ENCODE data around the gene TIMM22. TPM values are rescaled to one million over a fixed set of nuclear protein-coding genes. Genes with fewer than 3 reads are reported as not detected.

The TIMM22 gene
- total and polyA plus RNA-seq, 2 of the 4 experiments (the other 2 are of a cell fraction): 12.7 to 12.9 TPM

- no peak overlapping the region for H3K4me2 ChIP-seq (ENCODE audit: low read depth, low read length)
- H3K4me1 ChIP-seq (ENCODE audit: control insufficient read depth, insufficient read depth, low read length): peaks cover 17% of the 10 kb centered on the region
- H3K56ac ChIP-seq (ENCODE audit: extremely low read depth, insufficient read depth, low read length): no peak overlapping the region
- no peaks in the 10 kb centered on the region for H3K27me3 ChIP-seq (ENCODE audit: control insufficient read depth, insufficient read depth, low read length)
- H3K9me3 ChIP-seq (ENCODE audit: control insufficient read depth, insufficient read depth, low read length): no peaks in the 10 kb centered on the region
- CTCF ChIA-PET: no interaction called here
- H2BK5ac ChIP-seq (ENCODE audit: low read depth, low read length, poor library complexity, severe bottlenecking): no peak overlapping the region
- no peak overlapping the region for H4K8ac ChIP-seq (ENCODE audit: low read depth in 2 of 2, low read length in 2 of 2)
- ATAC-seq (ENCODE audit: low read depth): no peak
- no TSS peak for BruUV-seq (replicated peaks)
- no peak overlapping the region for H3K4me3 ChIP-seq (ENCODE audit: insufficient read depth, low read depth, low read length)
- no peak overlapping the region for H4K91ac ChIP-seq (ENCODE audit: insufficient read depth, low read depth, low read length)
- H3K18ac ChIP-seq (ENCODE audit: low read depth, low read length): no peak overlapping the region
- H3K23ac ChIP-seq (ENCODE audit: low read depth, low read length): no peak overlapping the region
- no peak overlapping the region for H2AFZ ChIP-seq (replicated peaks; ENCODE audit: low read length, poor library complexity)
- no peak overlapping the region for H3K9ac ChIP-seq (ENCODE audit: low read depth, low read length)
- no peak overlapping the region for H3K27ac ChIP-seq (ENCODE audit: insufficient read depth, low read length)
- H2BK20ac ChIP-seq (ENCODE audit: low read depth, low read length): no peak overlapping the region
- H3K9me1 ChIP-seq (ENCODE audit: insufficient read depth, low read length): peaks cover 4% of the 10 kb centered on the region; the same call in 1 of the 2 replicates
- 81% methylated on average over 12 of the region's 22 CpGs; no CpG with 5 or more reads in 1 of the 2 experiments for WGBS, 2 experiments (ENCODE audit: extremely low coverage in 2 of 2, insufficient read length in 1 of 2)
- no peak overlapping the region for H4K5ac ChIP-seq (ENCODE audit: low read depth, low read length)
- H3K36me3 ChIP-seq (ENCODE audit: control insufficient read depth, insufficient read depth, low read length): peaks cover 38% of the 10 kb centered on the region
- DNase-seq: no peak
- in situ Hi-C loops (cut with MboI; ENCODE audit: low sequenced_read_pairs): no loop called here
- H2BK120ac ChIP-seq (ENCODE audit: low read depth, low read length): no peak overlapping the region
- POLR2A ChIA-PET (ENCODE audit: unreplicated experiment): no interaction called here
- peaks cover 6 to 17% of the 10 kb centered on the region in 2 experiments; a peak in 3 of 4 replicates for H3K79me1 ChIP-seq (ENCODE audit: low read depth in 1 of 2, low read length in 2 of 2)
- H4K20me1 ChIP-seq (ENCODE audit: insufficient read depth, low read length): peaks cover 23% of the 10 kb centered on the region
- H2BK15ac ChIP-seq (ENCODE audit: low read depth, low read length): no peak overlapping the region
- H3K4ac ChIP-seq (ENCODE audit: low read depth, low read length): no peak overlapping the region
- H3K14ac ChIP-seq (replicated peaks; ENCODE audit: low read depth, low read length): no peak overlapping the region
- no peak overlapping the region for H2AK5ac ChIP-seq (ENCODE audit: low read depth, low read length)
- intact Hi-C loops (cut with micrococcal nuclease): no loop called here
- TF ChIP-seq ELK1 (IDR thresholded peaks at IDR 0.05; ENCODE audit: borderline replicate concordance, low read depth, low read length) (no peak), RAD21 (IDR thresholded peaks at IDR 0.05; ENCODE audit: low read length) (no peak), CEBPB (IDR thresholded peaks at IDR 0.05; ENCODE audit: low read depth, low read length) (no peak), MXI1 (IDR thresholded peaks at IDR 0.05; ENCODE audit: borderline replicate concordance, low read depth, low read length) (no peak), SMC3 (IDR thresholded peaks at IDR 0.05; ENCODE audit: low read depth, low read length) (no peak), MAFK (IDR thresholded peaks at IDR 0.05; ENCODE audit: low read depth, low read length) (no peak), NFE2L2 (IDR thresholded peaks at IDR 0.05; ENCODE audit: low read depth, low read length) (no peak), MAZ (IDR thresholded peaks at IDR 0.05; ENCODE audit: borderline replicate concordance, low read depth, low read length) (no peak), FOS (IDR thresholded peaks at IDR 0.05; ENCODE audit: low read depth, low read length) (no peak)
- TF ChIP-seq, protein P1, sequence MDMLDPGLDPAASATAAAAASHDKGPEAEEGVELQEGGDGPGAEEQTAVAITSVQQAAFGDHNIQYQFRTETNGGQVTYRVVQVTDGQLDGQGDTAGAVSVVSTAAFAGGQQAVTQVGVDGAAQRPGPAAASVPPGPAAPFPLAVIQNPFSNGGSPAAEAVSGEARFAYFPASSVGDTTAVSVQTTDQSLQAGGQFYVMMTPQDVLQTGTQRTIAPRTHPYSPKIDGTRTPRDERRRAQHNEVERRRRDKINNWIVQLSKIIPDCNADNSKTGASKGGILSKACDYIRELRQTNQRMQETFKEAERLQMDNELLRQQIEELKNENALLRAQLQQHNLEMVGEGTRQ (IDR thresholded peaks at IDR 0.05; ENCODE audit: low read depth, low read length): no peak
- no peak overlapping the region for H2AK9ac ChIP-seq (replicated peaks; ENCODE audit: low read depth, low read length, poor library complexity)
- dilution Hi-C loops (cut with HindIII; ENCODE audit: low sequenced_read_pairs, unreplicated experiment): no loop called here
Measured at GRCh38 chr17:1050246-1050995, 53.5 kb downstream of the TIMM22 start.
